Placental pericyte (primary cell): ENCODE measurements around the gene ZNF616. TPM values are rescaled to one million over a fixed set of nuclear protein-coding genes. Genes with fewer than 3 reads are reported as not detected.

ENCODE experiments used
- small RNA-seq: library from RNA; depleted of rRNA; stranded (forward); fragments of <200 nt; gene quantifications from one replicate; pipeline ENCODE3, GENCODE V24; 2012; ENCODE audit warnings: low replicate concordance
- total RNA-seq: library from RNA; depleted of rRNA; stranded (reverse); fragments of >200 nt; gene quantifications from 2 replicates; pipeline ENCODE4 v1.2.3, GENCODE V29; 2012

Gene ZNF616
- 7.3 and 8.5 TPM in 2 replicates for total RNA-seq

DNA sequence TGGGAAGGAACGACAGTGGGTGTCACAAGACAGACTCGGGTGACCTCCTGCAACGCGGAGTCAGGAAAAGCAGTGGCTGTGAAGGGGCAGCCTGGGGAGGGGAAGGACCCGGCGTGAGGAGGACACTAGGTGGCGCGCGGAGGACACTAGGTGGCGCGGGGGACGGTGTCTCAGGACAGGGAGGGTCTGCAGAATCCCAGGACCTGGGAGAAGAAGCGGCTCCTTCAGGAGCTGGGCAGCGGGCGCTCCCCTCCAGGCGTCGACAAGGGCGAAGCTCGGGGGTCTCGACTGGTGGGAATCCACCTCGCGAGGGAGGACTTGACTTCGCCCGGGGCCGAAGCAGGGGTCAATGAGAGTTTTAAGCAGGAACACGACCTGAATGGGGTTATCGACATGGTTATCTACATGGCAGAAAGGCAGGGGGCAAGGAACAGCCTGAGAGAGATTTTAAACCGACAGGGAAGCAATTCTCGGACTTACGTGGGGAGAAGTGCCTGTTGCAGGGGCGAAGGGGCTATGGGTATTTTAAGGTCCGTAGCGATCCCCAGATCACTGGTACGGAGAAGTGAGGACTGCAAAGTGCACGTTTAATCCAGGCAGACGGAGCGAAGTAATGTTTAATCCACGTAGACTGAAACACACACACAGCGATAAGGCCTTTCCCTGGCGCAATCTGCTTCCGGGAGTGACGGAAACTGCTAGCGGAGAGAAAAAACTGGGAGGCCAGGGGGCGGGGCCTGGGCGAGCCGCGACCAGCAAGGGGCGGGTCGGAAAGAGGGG, at the start of gene ZNF616:
Gene ZNF616 (minus strand): TSS at position 687 of the 780 bp plus-strand sequence. CDS start 9,426 bp downstream, outside the sequence.

DNA sequence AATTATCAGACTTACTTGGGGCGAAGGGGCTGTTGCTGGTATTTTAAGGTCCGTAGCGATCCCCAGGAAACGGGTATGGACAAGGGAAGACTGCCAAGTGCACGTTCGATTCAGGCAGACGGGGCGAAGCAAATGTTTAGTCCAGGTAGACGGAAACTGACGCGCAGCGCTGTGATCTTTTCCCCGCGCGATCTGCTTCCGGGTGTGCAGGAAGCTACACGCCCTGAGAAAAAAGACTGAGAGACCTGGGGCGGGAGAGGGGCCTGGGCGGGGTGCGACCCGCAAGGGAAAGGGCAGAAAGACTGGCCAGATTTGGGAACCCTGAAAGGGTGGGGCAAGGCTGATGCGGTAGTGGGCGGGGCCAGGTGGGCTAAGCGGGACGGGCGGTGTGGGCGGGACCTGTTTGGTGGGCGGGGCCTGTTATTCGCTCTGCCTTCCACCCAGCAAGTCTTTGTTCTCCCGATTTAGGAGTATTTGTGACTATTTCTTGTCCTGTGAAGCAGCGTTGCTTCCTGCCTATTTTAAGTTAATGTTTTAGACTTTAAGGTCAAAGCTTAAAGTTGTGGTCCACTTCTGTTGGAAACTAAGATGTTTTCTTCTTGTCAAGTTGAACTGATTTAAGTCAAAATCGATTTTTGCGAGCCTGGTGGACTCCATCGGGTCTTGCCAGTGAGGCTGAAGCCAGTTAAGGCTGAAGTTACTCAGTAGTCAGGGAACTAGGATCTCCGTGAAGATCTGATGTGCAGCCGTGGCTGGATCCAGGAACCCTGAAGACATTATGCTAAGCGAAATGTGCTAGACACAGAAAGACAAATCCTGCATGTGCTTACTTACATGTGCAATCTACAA, 31.8 kb upstream of the ZNF616 start, which contains the start of gene ZNF836:
Gene ZNF836 (minus strand): TSS at position 301 of the 849 bp plus-strand sequence. CDS start 3,549 bp downstream, outside the sequence.

DNA sequence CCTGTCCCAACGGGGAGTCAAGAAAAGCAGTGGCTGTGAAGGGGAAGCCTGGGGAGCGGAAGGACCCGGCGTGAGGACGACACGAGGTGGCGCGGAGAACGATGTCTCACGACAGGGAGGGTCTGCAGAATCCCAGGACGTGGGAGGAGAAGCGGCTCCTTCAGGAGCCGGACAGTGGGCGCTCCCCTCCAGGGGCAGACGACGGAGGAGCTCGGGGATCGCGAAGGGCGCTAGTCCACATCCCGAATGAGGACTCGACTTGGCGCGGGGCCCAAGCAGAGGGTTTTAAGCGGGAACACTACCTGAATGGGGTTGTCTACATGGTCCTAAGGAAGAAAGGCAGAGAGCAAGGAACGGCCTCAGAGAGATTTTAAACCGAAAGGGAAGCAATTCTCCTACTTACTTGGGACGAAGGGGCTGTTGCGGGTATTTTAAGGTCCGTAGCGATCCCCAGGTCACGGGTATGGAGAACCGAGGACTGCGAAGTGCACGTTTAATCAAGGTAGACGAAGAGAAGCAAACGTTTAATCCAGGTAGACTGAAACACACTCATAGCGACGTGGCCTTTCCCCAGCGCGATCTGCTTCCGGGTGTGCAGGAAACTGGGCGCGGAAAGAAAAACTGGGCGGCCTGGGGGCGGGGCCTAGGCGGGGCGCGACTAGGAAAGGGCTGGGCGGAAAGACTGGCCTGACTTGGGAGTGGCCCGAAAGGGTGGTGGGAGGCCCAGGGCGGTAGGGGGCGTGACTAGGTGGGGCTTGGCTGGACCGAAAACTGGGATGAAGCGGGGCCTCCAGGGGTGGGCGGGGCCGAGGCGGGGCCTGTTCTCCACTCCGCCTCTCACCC, 44.3 kb downstream of the ZNF616 start, which contains the start of gene ZNF841:
Gene ZNF841 (minus strand): TSS at position 594 of the 843 bp plus-strand sequence. CDS start 10,964 bp downstream, outside the sequence.

Small RNA genes lying within 50 kb of the gene (small RNA-seq; reads per million reads assigned to genes)
- 2.4 reads per million, percentile 74 among the genes with 10 or more reads in this experiment for gene RPL37P23

Other genes with a start within 250 kb of the ZNF616 start
- 6.3 and 10.3 TPM in 2 replicates for gene ZNF649, start 234.9 kb downstream of the ZNF616 start, total RNA-seq
- 5.7 and 6.1 TPM in 2 replicates for gene ZNF613, start 212.5 kb downstream of the ZNF616 start, total RNA-seq
- 7.3 and 10.9 TPM in 2 replicates for gene ZNF350, start 153.1 kb downstream of the ZNF616 start, total RNA-seq
- 7.7 and 12.7 TPM in 2 replicates for gene ZNF615, start 131.7 kb downstream of the ZNF616 start, total RNA-seq
- 10.9 and 12.0 TPM in 2 replicates for gene ZNF614, start 111.6 kb downstream of the ZNF616 start, total RNA-seq
- 7.9 and 8.5 TPM in 2 replicates for gene ZNF432, start 91.1 kb downstream of the ZNF616 start, total RNA-seq
- 25.2 and 39.6 TPM in 2 replicates for gene ZNF841, start 44.2 kb downstream of the ZNF616 start, total RNA-seq
- 3.3 and 4.7 TPM in 2 replicates for gene ZNF836, start 31.7 kb upstream of the ZNF616 start, total RNA-seq
- gene PPP2R1A, start 50.1 kb upstream of the ZNF616 start, total RNA-seq, result 148 and 271 TPM in 2 replicates
- 3.5 and 7.6 TPM in 2 replicates for gene ZNF766, start 129.6 kb upstream of the ZNF616 start, total RNA-seq
- gene ZNF480, start 157.2 kb upstream of the ZNF616 start, total RNA-seq, result 5.0 and 7.9 TPM in 2 replicates
- gene ZNF610, start 196.3 kb upstream of the ZNF616 start, total RNA-seq, result 1.1 and 2.0 TPM in 2 replicates
- gene ZNF880, start 230.0 kb upstream of the ZNF616 start, total RNA-seq, result 18.2 and 24.6 TPM in 2 replicates